Germinal center (tissue), 1 donor: ENCODE measurements around the gene SRPK3.
"Not testable (repeated sequence)": the region's sequence is repeated elsewhere in the genome, so short reads cannot be mapped to it uniquely, and the experiment has no call there.

Experiments
- DNase-seq: peaks from one replicate; pipeline ENCODE4 v3.0.0; 2012; ENCODE audit warnings: mixed read lengths, low spot score

SRPK3 gene

GRCh38 chrX:153745067-153745433 is 35.8 kb upstream of the SRPK3 start:
- DNase-seq = not testable (repeated sequence)

DNA sequence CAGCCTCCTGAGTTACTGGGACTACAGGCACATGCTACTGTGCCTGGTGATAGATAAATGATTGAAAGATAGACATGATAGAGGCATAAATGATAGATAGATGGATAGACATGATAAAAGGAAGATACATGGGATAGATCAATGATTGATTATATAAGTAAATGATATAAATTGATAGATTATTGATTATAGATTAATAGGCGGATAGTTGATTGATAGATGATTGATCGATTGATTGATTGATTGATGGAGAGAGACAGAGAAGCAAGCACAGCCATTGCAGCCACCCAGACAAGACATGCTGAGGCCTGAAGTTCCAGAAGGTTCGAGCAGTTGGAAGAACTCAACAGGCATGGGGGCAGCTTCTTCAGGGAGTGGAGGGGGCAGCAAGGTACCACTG is 34.5 kb upstream of the SRPK3 start:
- no peak for DNase-seq

- not testable (repeated sequence) for DNase-seq
Observed at GRCh38 chrX:153746991-153747390, 33.9 kb upstream of the SRPK3 start.

GRCh38 chrX:153749017-153749416 is 31.8 kb upstream of the SRPK3 start:
- DNase-seq = not testable (repeated sequence)

- no peak for DNase-seq
Observed at GRCh38 chrX:153750127-153750774, 30.6 kb upstream of the SRPK3 start.

DNA sequence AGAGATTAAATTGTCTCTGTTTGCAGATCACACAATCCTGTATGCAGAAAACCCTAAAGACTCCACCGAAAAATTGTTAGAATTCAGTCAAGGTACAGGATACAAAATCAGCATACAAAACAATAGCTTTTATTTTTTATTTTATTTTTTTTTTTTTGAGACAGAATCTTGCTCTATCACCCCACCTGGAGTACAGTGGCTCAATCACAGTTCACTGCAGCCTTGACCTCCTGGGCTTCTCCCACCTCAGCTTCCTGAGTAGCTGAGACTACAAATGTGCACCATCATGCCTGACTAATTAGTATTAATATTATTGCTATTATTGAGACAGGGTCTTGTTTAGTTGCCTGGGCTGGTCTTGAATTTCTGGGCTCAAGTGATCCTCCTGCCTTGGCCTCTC is 25.7 kb upstream of the SRPK3 start:
- DNase-seq = no peak

GRCh38 chrX:153761863-153762262 is 19.0 kb upstream of the SRPK3 start:
- no peak for DNase-seq

- DNase-seq = no peak
Observed at GRCh38 chrX:153762626-153763173, 18.1 kb upstream of the SRPK3 start.

DNA sequence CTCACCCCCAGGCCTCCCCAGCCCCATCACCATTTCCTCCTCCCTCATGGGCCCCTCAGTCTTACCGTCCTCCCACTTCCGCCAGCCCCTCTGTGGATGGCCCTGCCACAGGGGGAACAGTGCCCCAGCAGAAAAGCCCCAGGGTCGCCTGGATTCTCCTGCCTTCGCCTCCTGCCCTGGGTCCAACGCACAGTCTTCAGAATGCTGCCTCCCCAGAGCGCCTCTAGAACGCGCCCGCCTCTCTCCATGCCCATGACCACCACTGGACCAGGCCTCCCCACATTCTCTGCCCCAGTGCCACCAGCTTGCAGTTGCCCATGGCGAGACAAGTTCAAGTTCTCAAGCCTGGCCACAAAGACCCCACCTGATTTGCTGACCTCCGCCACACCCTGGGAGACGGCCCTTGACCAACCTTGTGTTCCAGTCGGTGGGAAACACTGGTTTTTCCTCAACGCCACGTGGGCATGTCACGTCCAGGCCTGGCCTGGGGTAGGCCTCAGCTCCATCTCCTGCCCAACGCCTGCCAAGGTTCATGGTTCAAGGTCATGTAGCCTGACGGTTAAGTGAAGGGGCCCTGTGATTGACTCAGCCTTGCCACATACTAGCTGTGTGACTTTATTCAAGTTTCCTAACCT is 17.4 kb upstream of the SRPK3 start:
- no peak for DNase-seq

DNA sequence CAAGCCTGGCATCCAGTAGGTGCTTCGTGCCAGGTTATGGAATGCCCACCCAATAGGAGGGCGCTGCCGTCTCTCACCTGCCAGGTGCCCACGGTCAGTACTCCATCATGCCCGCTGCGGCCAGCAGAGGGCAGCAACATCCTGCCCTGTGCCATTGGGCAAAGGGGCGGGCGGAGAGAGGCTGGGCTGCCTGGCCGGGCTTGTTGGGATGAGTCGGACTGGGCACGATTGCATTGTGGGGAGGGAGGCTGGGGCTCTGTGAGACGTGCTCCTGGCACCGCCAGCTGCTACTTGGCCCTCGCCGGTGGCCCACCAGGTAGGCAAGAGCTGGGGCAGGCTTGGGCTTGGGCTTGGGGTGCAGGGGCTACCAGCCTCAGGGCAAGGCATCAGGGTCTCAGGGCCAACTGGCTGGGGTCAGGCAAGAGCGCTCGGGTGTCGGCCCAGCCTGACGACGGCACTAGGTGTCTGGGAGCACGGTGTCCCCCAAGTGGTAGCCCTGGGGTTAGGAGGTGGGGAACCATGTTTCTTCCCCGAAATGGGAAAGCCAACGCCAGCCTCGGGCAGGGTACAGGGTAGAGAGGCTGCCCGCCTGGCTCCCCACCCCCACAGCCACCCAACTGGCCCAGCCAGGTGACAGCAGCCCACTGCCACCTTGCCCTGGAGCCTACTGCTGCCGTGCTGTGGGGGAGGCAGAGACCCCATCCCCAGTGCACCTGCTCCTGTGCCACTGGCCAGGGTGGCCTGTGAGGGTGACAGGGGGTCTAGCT is 16.7 kb upstream of the SRPK3 start, which contains the start of gene PLXNB3:
Gene PLXNB3 (plus strand): TSS at position 261 of the 767 bp plus-strand sequence. CDS start 1,287 bp downstream, outside the sequence.
- peak; percentile 74 for DNase-seq

DNA sequence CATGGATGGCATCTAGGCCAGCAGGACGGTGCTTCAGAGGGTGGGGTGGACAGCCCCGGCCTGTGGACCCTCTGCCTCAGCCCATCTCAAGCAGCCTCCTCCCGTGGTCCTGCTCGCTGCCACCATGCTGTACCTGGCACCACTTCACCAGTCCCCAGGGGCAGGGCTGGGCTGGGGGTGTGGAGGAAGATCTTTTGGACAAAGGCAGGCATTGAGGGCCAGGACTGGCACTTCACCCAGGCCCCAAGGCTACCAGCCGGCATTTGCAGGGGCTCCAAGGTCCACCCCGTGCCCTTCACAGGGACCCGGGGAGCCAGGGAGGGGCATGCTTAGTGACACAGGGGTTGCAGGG is 16.1 kb upstream of the SRPK3 start:
- no peak for DNase-seq

- no peak for DNase-seq
Observed at GRCh38 chrX:153765138-153766079, 15.4 kb upstream of the SRPK3 start.

GRCh38 chrX:153766098-153766817 is 14.6 kb upstream of the SRPK3 start:
- no peak for DNase-seq

DNA sequence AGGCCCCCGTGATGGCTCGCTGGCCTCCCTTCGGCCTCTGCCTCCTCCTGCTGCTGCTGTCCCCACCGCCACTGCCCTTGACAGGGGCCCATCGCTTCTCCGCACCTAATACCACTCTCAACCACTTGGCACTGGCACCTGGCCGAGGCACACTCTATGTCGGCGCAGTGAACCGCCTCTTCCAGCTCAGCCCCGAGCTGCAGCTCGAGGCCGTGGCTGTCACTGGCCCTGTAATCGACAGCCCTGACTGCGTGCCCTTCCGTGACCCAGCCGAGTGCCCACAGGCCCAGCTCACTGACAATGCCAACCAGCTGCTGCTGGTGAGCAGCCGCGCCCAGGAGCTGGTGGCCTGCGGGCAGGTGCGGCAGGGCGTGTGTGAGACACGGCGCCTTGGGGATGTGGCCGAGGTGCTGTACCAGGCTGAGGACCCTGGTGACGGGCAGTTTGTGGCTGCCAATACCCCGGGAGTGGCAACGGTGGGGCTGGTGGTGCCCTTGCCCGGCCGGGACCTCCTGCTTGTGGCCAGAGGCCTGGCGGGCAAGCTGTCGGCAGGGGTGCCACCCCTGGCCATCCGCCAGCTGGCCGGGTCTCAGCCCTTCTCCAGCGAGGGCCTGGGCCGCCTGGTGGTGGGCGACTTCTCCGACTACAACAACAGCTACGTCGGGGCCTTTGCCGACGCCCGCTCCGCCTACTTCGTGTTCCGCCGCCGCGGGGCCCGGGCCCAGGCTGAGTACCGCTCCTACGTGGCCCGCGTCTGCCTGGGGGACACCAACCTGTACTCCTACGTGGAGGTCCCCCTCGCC is 13.8 kb upstream of the SRPK3 start:
- no peak for DNase-seq

GRCh38 chrX:153767674-153768055 is 13.2 kb upstream of the SRPK3 start:
- no peak for DNase-seq

DNA sequence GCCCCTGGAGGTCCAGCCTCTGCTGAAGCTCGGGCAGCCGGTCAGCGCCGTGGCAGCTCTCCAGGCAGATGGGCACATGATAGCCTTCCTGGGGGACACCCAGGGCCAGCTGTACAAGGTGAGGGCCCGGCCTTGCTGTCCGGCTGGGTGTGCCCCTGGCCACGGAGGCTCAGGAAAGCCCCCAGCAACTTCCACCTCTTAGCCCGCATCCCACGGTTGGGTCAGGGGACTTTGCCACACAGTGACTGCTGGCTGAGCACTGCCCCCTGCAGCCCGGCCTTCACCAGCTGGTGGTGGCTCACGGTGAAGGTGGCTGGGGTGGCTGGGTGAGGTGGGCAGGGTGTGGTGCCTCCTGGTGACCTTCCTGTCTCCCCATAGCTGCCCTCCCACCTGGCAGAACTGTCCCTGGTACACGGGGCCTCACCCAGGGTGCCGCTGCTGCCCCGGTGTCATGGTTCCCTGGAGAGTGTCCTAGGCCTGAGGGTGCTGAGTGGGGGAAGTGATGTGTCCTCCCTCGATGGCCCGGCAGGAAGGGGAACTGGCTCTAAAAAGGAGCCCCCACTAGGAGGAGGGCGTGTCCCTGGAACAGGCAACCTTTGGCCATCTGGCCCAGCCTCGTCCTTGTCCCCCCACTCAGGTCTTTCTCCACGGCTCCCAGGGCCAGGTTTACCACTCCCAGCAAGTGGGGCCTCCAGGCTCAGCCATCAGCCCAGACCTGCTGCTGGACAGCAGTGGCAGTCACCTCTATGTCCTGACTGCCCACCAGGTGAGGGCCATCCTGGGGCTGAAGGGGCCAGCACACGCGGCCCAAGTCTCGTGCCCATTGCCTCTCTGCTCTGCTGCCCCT is 12.3 kb upstream of the SRPK3 start:
- DNase-seq = no peak

GRCh38 chrX:153769158-153769864 is 11.5 kb upstream of the SRPK3 start:
- DNase-seq = no peak

- no peak for DNase-seq
Observed at GRCh38 chrX:153769865-153770600, 10.8 kb upstream of the SRPK3 start.
